BLaER1 treated with 17β-estradiol and CSF1 and Interleukin-3, amounts not matched to agents 10 nM and 100 nM (cell line): Measurements from ENCODE around the gene TP53I11.

ENCODE experiments used
- H3K27ac ChIP-seq, 11 experiments: shearing (Covaris generic); formaldehyde crosslinking; 2 replicates each; pipeline ENCODE4 v1.8.1; 2022
- H3K27me3 ChIP-seq, 11 experiments: shearing (Covaris generic); formaldehyde crosslinking; 2 replicates each; pipeline ENCODE4 v1.8.1; 2022
- H3K36me3 ChIP-seq, 11 experiments: shearing (Covaris generic); formaldehyde crosslinking; 2 replicates each; pipeline ENCODE4 v1.8.1; 2022
- H3K4me1 ChIP-seq, 10 experiments: shearing (Covaris generic); formaldehyde crosslinking; 2 replicates each; pipeline ENCODE4 v1.8.1; 2022
- H3K4me2 ChIP-seq, 11 experiments: shearing (Covaris generic); formaldehyde crosslinking; 2 replicates each; pipeline ENCODE4 v1.8.1; 2022
- H3K4me3 ChIP-seq, 10 experiments: shearing (Covaris generic); formaldehyde crosslinking; 2 replicates each; pipeline ENCODE4 v1.8.1; 2022
- H3K9ac ChIP-seq, 11 experiments: shearing (Covaris generic); formaldehyde crosslinking; 2 replicates each; pipeline ENCODE4 v1.8.1; 2022
- H3K9me3 ChIP-seq, 11 experiments: shearing (Covaris generic); formaldehyde crosslinking; replicated peaks in 1 of 11; 2 replicates each; pipeline ENCODE4 v1.8.1; 2022
- H4K20me1 ChIP-seq, 11 experiments: shearing (Covaris generic); formaldehyde crosslinking; 2 replicates each; pipeline ENCODE4 v1.8.1; 2022
- Cebpa-rat ChIP-seq, 11 experiments: shearing (Covaris generic); IDR thresholded peaks; 2 replicates each; pipeline ENCODE4 v1.8.1; 2022

TP53I11 gene

DNA sequence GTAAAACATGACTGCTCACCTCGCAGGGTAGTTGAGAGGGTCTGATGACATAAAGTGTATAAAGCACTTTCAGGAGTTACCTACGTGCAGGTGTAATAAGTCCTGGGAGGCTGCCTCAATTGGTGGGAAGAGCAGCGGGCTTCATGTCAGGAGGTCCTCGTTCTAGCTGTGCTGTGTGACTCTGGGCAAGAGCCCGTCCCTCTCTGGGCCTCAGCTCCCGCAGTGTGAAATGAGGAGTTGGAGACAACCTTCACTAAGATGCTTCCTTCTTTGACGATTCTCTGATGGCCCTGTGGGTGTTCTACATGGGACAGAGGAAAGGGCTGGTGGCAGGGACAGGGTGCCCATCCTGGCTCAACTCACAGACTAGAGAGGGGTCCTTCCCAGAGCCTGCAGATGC lies 57.8 kb downstream of the TP53I11 start:
- H4K20me1 ChIP-seq = peaks cover 0 to 33% (median 0%) of the 10 kb centered on the region in 11 experiments; a peak in 5 of 22 replicates
- H3K4me2 ChIP-seq = no peak overlapping the region
- H3K9me3 ChIP-seq = no peaks in the 10 kb centered on the region
- H3K4me3 ChIP-seq = no peak overlapping the region
- H3K27me3 ChIP-seq = peaks cover 0 to 4% (median 0%) of the 10 kb centered on the region in 11 experiments; a peak in 1 of 22 replicates
- no peak overlapping the region for H3K27ac ChIP-seq
- TF ChIP-seq Cebpa-rat (IDR thresholded peaks at IDR 0.05) = no peak
- no peaks in the 10 kb centered on the region for H3K36me3 ChIP-seq
- no peak overlapping the region for H3K9ac ChIP-seq
- H3K4me1 ChIP-seq = 0 out of 20 replicates have a peak, but pooled peaks cover 0 to 4% (median 0%) of the 10 kb centered on the region in 10 experiments

DNA sequence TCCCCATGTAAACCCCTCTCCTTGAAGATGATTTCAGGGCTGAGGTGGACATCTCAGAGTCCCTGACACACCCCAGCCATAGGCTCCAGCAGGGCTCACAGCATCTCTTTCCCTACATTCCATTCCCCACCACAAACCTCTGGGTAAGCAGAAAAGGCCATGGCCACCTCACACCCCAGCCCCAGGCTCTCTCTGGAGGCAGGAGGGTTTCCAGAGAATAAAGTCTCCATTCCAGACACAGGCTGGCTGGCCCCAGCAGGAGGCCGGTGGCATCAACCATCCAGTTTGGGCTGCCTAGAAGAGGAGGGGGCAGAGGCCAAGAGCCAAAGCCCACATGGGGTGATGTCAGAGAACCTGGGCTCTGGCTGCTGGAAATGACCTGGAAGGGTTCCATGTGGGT lies 61.4 kb downstream of the TP53I11 start:
- H3K9me3 ChIP-seq = no peaks in the 10 kb centered on the region
- peaks cover 0 to 4% (median 0%) of the 10 kb centered on the region in 11 experiments; a peak in 1 of 22 replicates for H3K27me3 ChIP-seq
- H3K9ac ChIP-seq = no peak overlapping the region
- no peak overlapping the region for H3K4me3 ChIP-seq
- H3K4me1 ChIP-seq = no peaks in the 10 kb centered on the region
- peaks cover 0 to 32% (median 0%) of the 10 kb centered on the region in 11 experiments; a peak in 5 of 22 replicates for H4K20me1 ChIP-seq
- no peak for TF ChIP-seq Cebpa-rat (IDR thresholded peaks at IDR 0.05)
- H3K4me2 ChIP-seq = no peak overlapping the region
- no peak overlapping the region for H3K27ac ChIP-seq
- H3K36me3 ChIP-seq = no peaks in the 10 kb centered on the region

DNA sequence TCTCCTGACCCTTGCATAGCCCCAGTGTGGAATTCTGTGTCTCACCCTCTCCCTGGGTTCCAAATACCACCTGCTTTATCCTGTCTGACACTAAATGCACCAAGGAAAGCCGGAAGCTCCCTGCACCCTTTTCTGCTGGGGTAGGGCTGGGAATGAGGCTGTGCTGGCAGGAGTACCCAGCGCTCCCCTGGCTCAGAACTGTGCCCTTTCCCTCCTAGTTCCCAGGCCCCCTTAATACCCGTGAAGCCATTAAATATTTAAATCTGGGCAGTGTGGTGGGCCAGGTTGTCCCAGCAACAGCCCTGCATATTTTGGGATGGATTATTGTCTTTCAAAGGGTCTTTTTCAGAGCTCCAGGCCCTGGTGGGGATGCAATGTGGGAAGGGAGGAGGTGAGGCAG lies 63.0 kb downstream of the TP53I11 start:
- Histone ChIP-seq H3K4me2 (no peak overlapping the region), H3K4me1 (no peaks in the 10 kb centered on the region), H4K20me1 (peaks cover 0 to 29% (median 0%) of the 10 kb centered on the region in 11 experiments; a peak in 4 of 22 replicates), H3K9me3 (no peaks in the 10 kb centered on the region), H3K27ac (no peak overlapping the region), H3K4me3 (no peak overlapping the region), H3K27me3 (peaks cover 0 to 6% (median 3%) of the 10 kb centered on the region in 11 experiments; a peak in 9 of 22 replicates), H3K36me3 (no peaks in the 10 kb centered on the region), H3K9ac (no peak overlapping the region)
- no peak for TF ChIP-seq Cebpa-rat (IDR thresholded peaks at IDR 0.05)

DNA sequence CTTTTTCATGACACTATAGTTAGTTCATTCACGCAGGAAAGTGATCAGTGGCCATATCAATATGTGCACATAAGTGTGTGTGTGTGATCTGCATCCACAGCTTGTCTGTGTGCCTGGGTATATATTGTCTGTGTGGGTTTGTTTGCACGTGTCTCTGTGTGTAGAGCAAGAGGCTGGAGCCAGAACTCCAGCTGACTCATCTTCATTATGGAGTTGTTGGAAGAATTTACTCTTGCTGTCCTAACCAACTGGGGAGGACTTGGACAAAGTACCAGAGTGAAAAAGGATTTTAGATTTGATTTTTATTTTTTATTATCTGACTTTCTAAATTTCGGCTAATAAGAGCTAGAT lies 63.9 kb downstream of the TP53I11 start:
- Histone ChIP-seq H3K4me1 (peaks cover 0 to 7% (median 3%) of the 10 kb centered on the region in 10 experiments; a peak in 3 of 20 replicates), H3K27ac (no peak overlapping the region), H3K9ac (no peak overlapping the region), H3K4me2 (no peak overlapping the region), H4K20me1 (peaks cover 0 to 21% (median 0%) of the 10 kb centered on the region in 11 experiments; a peak in 4 of 22 replicates), H3K4me3 (no peak overlapping the region), H3K27me3 (peaks cover 0 to 15% (median 11%) of the 10 kb centered on the region in 11 experiments; a peak in 14 of 22 replicates), H3K9me3 (no peaks in the 10 kb centered on the region), H3K36me3 (no peaks in the 10 kb centered on the region)
- no peak for TF ChIP-seq Cebpa-rat (IDR thresholded peaks at IDR 0.05)

DNA sequence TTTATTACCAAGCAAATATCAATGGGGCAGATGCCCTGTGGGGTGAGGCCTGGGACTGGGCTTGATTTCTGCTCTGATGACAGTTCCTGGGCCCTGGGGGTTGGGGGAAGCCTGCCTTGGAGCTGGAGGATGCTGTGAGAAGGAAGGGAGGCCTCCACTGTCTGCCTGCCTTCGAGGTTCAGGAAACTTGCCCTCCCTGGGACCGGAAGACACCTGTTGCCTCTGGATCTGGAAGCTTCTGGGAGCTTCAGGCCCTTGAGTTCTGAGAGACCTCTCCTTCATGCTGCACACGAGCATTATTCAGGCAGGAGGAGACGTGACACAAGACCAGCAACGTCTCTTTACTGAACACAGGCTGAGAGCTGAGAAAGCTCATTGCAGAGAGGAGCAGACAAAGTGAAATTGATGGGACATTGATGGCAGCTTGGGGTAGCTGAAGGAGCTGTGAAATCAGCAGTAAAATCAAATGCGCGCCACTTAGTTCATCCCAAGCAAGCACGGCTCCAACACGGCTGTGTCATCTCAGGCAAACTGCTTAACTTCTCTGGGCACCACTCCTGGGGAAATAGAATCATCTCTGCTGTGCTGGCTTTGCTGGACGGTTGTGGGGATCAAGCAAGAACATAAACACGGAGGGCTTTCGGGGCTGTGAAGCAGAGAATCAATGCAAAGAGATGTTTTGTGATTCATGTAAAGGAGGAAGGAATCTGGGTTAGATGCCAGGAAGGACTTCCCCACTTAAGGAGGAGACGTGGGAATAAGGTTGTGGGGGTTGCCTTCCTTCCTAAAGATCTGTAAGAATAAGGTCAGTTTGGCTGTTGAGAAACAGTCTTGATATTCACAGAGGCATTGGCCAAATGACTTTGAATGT lies 64.5 kb downstream of the TP53I11 start:
- Histone ChIP-seq H3K9ac (no peak overlapping the region), H3K4me3 (no peak overlapping the region), H3K4me1 (peaks cover 0 to 7% (median 3%) of the 10 kb centered on the region in 10 experiments; a peak in 3 of 20 replicates), H4K20me1 (peaks cover 0 to 16% (median 0%) of the 10 kb centered on the region in 11 experiments; a peak in 4 of 22 replicates), H3K27ac (no peak overlapping the region), H3K27me3 (peaks cover 0 to 20% (median 14%) of the 10 kb centered on the region in 11 experiments; a peak in 14 of 22 replicates), H3K36me3 (no peaks in the 10 kb centered on the region), H3K4me2 (no peak overlapping the region), H3K9me3 (no peaks in the 10 kb centered on the region)
- no peak for TF ChIP-seq Cebpa-rat (IDR thresholded peaks at IDR 0.05)

DNA sequence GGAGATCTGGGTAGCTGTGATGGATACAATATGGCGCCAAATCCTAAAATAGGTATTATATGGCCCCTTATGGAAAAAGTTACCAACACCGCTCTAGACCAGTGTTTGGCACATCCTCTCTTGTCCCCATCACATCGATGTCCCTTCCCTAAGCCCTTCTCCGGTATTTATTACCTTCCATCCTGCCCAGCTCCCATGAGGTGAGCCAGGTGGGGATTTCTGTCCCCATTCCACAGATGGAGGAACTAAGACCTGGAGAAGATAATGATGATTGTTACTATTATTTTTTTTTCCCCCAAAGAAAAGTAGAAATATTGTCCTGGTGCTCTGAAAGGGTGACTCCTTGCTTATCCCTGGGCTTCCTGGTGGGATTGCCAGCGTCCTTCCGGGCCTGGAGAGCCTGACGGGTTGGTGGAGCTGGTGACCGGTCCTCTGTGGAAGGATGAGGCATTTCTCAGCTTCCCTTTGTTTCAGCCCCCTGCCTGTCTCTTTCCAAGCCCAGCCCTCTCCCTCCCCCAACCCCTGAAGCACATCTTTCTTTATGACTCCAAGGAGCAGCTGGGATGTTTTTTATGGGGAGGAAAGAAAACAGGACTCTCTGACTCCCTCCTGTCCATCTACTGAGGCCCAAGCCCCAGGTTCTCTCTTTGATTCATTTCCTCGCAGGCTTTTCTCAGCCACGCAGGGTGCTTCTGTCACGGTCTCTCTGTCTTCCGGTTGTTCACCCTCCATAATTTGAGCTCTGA lies 65.4 kb downstream of the TP53I11 start:
- Histone ChIP-seq H3K4me1 (peaks cover 0 to 7% (median 3%) of the 10 kb centered on the region in 10 experiments; a peak in 3 of 20 replicates), H3K4me2 (no peak overlapping the region), H3K36me3 (no peaks in the 10 kb centered on the region)

DNA sequence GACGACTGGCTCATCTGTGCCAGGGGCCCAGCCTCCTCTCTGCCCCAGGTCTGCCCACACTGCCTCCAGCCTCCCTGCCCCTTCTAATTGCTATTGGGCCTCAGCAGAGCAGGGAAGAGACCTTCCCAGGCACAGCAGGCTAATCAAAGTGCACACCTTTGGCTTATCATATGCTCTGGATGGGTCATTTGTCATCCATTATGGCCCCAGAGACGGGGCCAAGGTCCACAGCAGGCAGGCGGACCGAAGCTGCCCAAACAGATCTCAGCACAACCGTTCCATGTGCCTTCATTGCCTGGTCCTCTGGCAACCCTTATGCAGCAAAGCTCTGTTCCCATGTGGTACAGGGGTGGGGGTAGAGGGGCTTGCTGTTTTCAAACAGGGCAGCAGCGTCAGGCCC lies 66.6 kb downstream of the TP53I11 start:
- H3K27ac ChIP-seq = no peak overlapping the region
- TF ChIP-seq Cebpa-rat (IDR thresholded peaks at IDR 0.05) = no peak
- no peak overlapping the region for H3K9ac ChIP-seq
- H3K36me3 ChIP-seq = no peaks in the 10 kb centered on the region
- peaks cover 0 to 28% (median 16%) of the 10 kb centered on the region in 11 experiments; a peak in 15 of 22 replicates for H3K27me3 ChIP-seq
- peaks cover 0 to 26% (median 0%) of the 10 kb centered on the region in 11 experiments; a peak in 5 of 22 replicates for H4K20me1 ChIP-seq
- H3K9me3 ChIP-seq = no peaks in the 10 kb centered on the region
- peaks cover 0 to 7% (median 3%) of the 10 kb centered on the region in 10 experiments; a peak in 3 of 20 replicates for H3K4me1 ChIP-seq
- no peak overlapping the region for H3K4me2 ChIP-seq
- no peak overlapping the region for H3K4me3 ChIP-seq

More for the DNA sequence above, 65.4 kb downstream of the TP53I11 start:
- no peaks in the 10 kb centered on the region for H3K9me3 ChIP-seq
- peaks cover 0 to 21% (median 14%) of the 10 kb centered on the region in 11 experiments; a peak in 15 of 22 replicates for H3K27me3 ChIP-seq
- H3K27ac ChIP-seq = no peak overlapping the region
- H4K20me1 ChIP-seq = peaks cover 0 to 20% (median 0%) of the 10 kb centered on the region in 11 experiments; a peak in 5 of 22 replicates
- no peak overlapping the region for H3K9ac ChIP-seq
- H3K4me3 ChIP-seq = no peak overlapping the region
- TF ChIP-seq Cebpa-rat (IDR thresholded peaks at IDR 0.05) = no peak

DNA sequence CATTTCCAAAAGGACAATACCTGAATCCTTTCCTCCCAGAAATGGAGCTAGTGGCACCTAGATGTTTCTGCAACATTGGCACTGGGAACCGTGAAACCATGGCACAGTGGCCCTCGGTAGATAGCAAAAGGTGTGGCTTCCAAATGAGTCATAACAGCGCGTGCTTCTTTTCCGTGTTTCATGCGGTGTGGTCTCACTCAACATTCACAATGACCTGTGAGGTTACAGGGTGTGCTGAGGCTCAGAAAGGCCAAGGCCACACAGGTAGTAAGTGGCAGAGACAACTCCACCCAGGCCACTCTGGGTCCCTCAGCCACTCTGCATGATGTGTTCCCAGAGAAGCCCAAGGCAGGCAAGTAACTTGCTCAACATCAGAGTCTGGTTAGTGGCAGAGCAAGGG lies 67.4 kb downstream of the TP53I11 start:
- H3K4me2 ChIP-seq = no peak overlapping the region
- H3K9me3 ChIP-seq = no peaks in the 10 kb centered on the region
- no peak overlapping the region for H3K27ac ChIP-seq
- peaks cover 0 to 10% (median 8%) of the 10 kb centered on the region in 10 experiments; a peak in 16 of 20 replicates for H3K4me1 ChIP-seq
- H3K4me3 ChIP-seq = no peak overlapping the region
- H3K27me3 ChIP-seq = peaks cover 0 to 34% (median 16%) of the 10 kb centered on the region in 11 experiments; a peak in 17 of 22 replicates
- peaks cover 0 to 26% (median 0%) of the 10 kb centered on the region in 11 experiments; a peak in 5 of 22 replicates for H4K20me1 ChIP-seq
- no peak overlapping the region for H3K9ac ChIP-seq
- H3K36me3 ChIP-seq = no peaks in the 10 kb centered on the region
- no peak for TF ChIP-seq Cebpa-rat (IDR thresholded peaks at IDR 0.05)
